NK-92 treated with Interleukin-12 subunit alpha and Interleukin-12 subunit beta, amount 100 ng/mL, for 24 hours (cell line): ENCODE data around the gene C16orf78.
"Not testable (repeated sequence)": the region's sequence is repeated elsewhere in the genome, so short reads cannot be mapped to it uniquely, and the experiment has no call there.

Experiments
- DNase-seq: peaks from one replicate; lab custom pipeline; 2025; lab: John Stamatoyannopoulos, UW

The C16orf78 gene

DNA sequence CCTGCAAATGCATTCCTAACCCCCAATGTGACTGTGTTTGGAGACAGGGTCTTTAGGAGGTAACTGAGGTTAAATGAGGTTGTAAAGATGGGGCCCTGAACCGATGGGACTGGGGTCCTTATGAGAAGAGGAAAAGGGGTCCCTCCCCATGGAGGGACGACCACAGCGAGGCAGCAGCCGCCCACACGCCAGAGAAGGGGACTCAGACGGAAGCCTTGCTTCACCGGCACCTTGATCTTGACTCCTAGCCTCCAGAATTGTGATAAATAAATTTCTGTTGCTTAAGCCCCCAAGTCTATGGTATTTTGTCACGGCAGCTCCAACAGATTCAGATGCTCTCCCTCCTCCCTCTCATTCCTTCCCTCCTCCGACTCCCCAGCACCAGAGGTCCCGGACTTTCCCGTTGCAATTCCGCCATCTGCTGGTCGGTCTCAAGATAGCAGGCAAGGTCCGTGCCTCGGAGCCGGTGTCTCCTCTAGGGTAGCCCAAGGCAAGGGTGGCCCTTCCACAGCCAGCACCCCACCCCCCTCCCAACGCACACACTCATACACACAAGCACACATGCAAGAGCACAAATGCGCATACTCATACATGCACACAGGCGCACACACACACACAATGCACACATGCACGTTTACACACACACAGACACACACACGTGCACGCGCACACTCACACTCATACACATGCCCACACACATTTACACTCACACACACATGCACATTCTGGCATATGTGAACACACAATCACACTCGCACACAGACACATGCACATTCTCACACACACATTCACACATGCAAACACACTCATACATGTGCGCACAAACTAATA, 23.1 kb upstream of the C16orf78 start:
- DNase-seq: no peak

DNA sequence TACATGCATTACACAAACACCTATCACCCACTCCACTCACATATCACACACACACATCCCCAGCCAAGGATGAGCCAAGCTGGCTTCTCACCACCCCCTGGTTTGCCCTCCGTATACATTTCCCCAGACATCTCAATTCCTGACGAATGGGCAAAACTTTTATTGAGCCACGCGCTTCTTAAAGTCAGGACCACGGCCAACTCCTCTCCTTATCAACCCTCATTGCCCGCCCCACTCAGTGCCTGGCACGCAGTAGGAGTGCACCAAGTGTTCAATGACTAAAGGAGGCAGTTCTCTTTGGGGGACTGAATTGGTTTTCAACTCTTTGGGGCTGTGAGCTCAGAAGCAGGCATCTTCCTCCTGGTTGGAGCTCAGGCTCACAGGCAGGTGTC, 22.5 kb upstream of the C16orf78 start:
- DNase-seq: no peak

- DNase-seq: no peak
Measured at GRCh38 chr16:49352892-49353291, 20.7 kb upstream of the C16orf78 start.

DNA sequence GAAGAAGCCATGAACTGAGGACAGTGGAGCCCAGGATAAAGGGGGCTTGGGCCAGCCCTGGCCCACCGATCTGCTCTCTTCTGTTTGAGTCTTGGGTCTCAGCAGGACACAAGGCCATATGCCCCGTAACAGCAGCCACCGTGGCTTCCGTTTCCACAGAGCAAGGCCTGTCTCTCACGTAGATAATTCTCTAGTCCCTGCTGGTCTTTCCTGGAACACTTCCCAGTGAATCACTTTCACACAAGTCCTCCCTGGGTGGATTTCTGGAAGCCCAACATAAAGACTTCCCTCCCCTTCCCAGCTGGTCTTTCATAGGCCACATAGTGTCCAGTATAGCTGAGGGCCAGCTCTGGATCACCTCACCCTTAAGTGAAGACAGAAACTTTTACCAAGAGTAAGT, 19.9 kb upstream of the C16orf78 start:
- no peak for DNase-seq

- DNase-seq: no peak
Measured at GRCh38 chr16:49354101-49354500, 19.5 kb upstream of the C16orf78 start.

DNA sequence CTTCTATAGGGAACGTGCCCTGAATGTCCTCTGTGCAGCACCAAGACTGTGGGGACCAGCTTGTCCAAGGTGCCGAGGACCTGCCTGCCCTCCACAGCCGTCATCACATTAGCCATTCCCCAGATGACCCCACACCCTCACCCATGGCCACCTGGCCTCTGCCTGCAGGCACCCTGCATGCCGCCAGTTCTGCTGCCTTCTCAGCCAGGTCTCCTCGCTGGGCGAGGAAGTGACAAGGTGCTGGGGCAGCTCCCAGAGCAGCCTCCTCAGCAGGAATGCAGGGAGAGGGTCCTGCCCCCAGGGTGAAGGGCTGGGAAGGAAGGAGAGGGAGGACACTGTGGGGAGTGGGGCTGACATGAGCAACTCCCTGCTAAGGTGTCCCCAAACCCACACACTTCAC, 18.6 kb upstream of the C16orf78 start:
- no peak for DNase-seq

DNA sequence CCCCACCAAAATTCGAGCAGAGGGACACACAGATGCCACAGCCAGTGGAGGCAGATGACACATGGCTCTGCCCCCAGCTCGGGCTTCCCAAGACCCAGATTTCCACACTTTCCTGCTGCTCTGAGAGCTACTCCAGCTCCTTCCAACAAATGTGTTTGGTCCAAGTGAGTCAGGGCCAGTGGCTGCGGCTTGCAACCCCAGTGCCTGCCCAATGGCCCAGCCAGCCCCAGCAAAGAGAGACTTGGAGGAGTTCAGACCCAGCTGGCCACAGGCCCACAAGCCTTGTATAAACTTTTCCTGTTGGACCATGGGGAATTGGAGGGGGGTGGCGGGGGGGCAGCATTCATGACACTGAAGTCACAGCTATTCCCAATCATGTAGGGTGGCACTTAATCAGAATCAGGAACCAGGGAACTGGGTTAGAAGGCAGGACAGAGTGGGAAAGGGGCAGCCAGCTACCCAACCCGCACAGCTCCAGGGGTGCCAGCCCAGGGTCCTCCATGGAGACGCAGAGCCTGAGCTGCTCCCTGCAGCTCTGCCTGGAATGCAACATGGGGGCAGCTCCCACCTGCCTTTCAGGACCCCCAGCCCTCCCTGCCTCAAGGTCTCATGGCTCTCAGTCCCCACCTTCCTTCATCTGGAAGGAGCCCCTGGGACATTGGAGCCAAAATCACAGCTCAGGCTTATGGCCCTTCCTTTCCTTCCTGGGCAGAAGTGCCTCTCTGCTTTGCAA, 17.5 kb upstream of the C16orf78 start:
- DNase-seq: no peak

GRCh38 chr16:49356728-49357488, 16.7 kb upstream of the C16orf78 start:
- no peak for DNase-seq

DNA sequence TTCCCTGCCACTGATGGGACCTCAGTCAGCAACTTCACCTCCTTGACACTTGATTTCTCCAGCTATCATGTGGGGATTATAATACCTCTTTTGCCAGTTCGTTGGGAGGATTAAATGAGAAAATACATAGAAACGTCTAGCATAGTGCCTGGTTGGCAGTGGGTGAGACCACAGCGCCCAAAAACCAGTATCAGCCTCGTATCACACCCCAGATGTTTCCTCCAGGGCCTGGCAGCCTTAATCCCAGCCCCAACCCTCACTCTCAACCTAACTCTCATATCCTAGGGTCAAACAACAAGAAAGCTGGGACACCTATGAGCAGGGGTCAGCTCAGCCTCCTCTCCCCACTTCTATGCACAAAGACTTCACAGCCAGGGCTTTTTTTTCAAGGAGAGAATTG, 14.0 kb upstream of the C16orf78 start:
- no peak for DNase-seq

- DNase-seq: not testable (repeated sequence)
Measured at GRCh38 chr16:49361731-49362130, 11.9 kb upstream of the C16orf78 start.

DNA sequence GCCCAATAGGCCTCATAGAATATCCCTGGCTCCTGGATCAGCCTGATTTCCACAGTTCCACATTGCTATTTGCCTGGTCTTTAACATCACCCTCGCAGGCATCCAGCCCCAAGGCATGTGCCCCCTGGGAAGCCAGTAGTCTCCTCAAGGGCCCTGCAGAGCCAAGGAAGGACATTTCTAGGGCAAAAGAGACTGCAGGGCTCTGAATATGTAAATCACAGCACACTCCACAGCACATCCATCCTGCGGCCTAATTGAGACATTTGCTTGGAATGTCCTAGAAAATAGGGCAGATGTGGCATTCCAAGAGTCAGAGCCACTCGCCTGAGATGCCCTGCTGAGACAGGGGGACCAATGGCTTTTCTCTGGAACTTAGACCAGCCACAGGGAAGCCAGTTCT, 11.4 kb upstream of the C16orf78 start:
- no peak for DNase-seq

DNA sequence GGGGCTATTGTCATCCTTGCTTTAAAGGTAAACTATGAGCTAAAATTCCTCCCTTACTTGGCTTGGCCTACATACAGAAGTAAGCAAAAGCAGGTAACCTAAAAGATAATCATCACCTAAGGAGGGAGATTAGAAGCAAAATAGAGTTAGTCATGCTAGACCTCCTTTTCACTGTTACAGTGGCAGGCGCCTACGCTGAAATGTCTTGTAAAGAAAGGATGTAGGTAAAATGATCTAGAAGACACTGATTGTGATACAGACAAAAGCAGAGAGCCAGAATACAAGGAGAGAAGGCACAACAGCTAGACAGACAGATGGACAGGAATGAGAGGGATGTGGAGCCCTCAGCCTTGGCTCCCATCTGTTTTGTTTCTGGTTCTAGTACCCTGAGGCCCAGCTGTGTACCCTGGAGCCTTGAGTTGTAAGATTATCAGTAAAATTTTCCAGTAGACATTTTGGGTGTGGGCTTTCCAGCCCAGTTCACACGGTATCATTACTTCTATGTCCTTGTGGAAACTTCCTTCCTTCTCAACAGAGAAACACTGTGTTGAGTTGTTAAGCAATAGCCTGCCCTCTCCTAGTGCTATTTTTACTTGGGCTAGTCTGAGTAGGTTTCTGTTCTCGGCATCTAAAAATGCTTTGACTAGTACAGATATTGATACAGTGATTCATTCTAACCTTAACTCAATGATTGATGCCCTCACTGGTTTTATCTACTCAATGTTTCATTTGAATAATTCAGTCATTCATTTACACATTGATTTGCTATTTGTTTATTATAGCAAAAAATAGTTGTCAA, 7.7 kb upstream of the C16orf78 start:
- no peak for DNase-seq

DNA sequence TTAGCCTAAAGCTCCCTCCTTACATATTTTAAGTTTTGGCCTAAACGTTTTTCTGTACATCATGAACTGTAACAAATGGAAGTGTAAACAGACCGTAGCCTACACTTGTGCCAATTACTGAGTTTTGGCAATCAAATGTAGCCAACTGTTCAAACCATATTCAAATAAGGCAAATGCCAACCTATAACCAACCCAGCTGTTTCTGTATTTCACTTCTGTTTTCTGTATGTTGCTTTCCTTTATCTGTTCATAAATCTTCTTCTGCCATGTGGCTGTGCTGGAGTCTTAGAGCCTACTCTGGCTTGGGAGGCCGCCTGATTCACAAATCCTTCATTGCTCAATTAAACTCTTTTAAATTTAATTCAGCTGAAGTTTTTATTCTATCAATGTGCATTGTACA, 6.9 kb upstream of the C16orf78 start:
- DNase-seq: no peak

GRCh38 chr16:49369651-49370611, 3.7 kb upstream of the C16orf78 start:
- no peak for DNase-seq

DNA sequence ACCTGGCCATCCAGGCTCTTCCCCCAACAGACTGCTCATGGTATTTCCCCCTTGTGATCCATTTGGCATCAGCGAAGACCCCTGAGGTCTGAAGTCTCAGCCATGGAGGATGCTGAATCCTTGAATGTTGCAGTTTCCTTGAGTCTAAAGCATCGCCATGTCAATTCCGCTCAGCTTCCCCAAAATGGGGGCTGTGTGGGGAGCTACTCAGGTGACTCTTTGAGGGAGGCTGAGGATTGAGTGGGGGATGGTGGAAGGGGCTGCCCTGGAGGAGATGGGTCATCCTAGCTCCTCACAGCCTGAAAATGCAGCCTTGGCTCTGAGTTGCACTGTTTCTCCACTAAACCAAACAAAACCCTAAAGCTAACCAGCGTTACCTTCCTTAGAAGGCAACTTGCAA, 2.6 kb downstream of the C16orf78 start:
- no peak for DNase-seq

DNA sequence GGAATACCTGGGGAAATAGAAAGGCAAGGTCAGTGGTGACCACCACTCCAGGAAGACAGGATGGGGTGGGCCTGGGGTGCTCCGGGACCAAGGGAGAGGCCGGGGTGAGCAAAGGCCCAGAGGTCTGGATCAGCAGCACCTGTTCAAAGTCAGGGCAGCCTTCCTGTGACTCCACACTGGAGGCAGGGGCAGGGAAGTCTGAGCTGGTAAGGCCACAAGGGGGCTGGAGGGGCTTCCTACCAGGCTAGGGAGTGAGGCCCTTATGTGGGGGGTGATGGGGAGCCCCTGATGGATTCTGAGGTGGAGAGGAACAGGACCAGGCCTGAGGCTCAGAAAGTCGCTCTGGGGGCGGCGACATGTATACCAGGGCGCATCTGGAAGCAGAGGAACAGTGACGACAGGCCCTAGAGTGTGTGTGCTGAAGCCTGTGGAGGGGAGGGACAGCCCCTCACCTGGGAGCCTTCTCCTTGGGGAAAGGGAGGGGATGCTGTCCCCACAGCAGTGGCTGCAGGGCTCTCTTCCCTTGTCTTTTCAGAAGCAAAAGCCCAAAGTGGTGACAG, 3.7 kb downstream of the C16orf78 start:
- DNase-seq: no peak

GRCh38 chr16:49378238-49378637, 4.6 kb downstream of the C16orf78 start:
- DNase-seq: no peak

DNA sequence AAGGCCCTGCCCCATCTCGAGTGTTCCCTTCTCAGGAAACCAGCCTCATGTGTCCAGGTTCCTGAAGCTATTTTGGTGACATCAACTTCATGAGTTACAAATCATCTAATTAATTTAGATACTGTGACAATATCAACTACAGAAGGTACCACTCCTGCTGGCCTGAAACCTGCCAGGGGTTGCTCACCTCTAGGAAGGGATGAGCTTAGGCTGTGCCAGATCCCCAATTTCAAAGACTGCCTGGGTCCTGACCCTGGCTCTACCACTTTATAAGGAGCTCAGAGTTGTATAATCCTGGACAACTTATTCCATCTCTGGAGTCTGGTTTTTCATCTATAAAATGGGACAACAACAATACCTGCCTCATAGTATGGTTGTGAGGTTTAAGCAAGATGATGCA, 5.2 kb downstream of the C16orf78 start:
- no peak for DNase-seq

GRCh38 chr16:49382916-49383315, 9.3 kb downstream of the C16orf78 start:
- no peak for DNase-seq

DNA sequence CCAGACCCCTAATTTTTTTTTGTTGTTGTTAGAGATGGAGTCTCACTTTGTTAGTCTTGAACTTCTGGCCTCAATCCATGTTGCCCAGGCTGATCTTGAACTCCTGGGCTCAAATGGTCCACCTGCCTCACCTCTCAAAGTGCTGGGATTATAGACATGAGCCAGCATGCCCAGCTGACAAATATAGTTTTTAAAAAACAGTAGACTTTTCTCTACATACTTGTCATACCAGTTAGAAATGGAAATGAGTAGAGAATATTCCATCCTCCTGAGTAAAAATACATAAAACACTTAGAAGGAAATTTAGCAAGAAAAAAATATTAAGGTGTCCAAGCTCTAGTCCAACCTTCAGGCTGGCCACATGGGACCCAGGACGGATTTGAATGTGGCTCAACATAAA, 21.4 kb downstream of the C16orf78 start:
- DNase-seq: no peak
